Left ventricle myocardium inferior (tissue), 1 donor: ENCODE data around the gene RMND1. TPM values are rescaled to one million over a fixed set of nuclear protein-coding genes. Genes with fewer than 3 reads are reported as not detected.
"Not testable (repeated sequence)": the region's sequence is repeated elsewhere in the genome, so short reads cannot be mapped to it uniquely, and the experiment has no call there.

Experiments used
- DNase-seq: peaks from one replicate; pipeline ENCODE4 v3.0.0-alpha.2; 2020
- H3K27ac ChIP-seq: fragments of 200-600 bp; replicated peaks from 2 replicates; pipeline ENCODE4 v1.8.0; 2021
- H3K27me3 ChIP-seq: fragments of 200-600 bp; 2 replicates; pipeline ENCODE4 v1.8.0; 2021; ENCODE audit warnings: low read depth
- H3K36me3 ChIP-seq: fragments of 200-600 bp; 2 replicates; pipeline ENCODE4 v1.8.0; 2021
- H3K4me1 ChIP-seq: fragments of 200-600 bp; 2 replicates; pipeline ENCODE4 v1.8.0; 2021
- H3K4me3 ChIP-seq: fragments of 200-600 bp; 2 replicates; pipeline ENCODE4 v1.8.0; 2021; ENCODE audit warnings: mild to moderate bottlenecking, moderate library complexity
- H3K9me3 ChIP-seq: fragments of 200-600 bp; replicated peaks from 2 replicates; pipeline ENCODE4 v1.8.0; 2021
- CTCF ChIP-seq: fragments of 200-600 bp; IDR thresholded peaks from 2 replicates; pipeline ENCODE4 v1.8.0; 2021; ENCODE audit warnings: antibody characterized with exemption, mild to moderate bottlenecking, borderline replicate concordance
- intact Hi-C: fragments of 100-400 bp; cut with micrococcal nuclease; formaldehyde crosslinking; loops from one replicate; pipeline ENCODE4 v1.11.0; 2022
- total RNA-seq: library from RNA; stranded (reverse); fragmentation: NEBNext Ultra II Directional; extraction: Animal tissue kit (Norgen Biotek cat#: 25700); gene quantifications from one replicate; pipeline ENCODE4 v1.2.1, GENCODE V29; 2021
- donor health status: DM: no; HTN: yes; CAD: no; lungs with severe emphysema.

RMND1 gene
- total RNA-seq, 1 donor from 2014 or later: 17.3 TPM

- no peaks in the 10 kb centered on the region for H3K9me3 ChIP-seq
- peak overlapping the region; percentile 96 for H3K27ac ChIP-seq
- intact Hi-C loops: no loop called here
- peak; percentile 32 for DNase-seq
- TF ChIP-seq CTCF: no peak
- no peaks in the 10 kb centered on the region for H3K27me3 ChIP-seq
- H3K36me3 ChIP-seq: no peaks in the 10 kb centered on the region
- H3K4me3 ChIP-seq: peak overlapping the region; percentile 86
- H3K4me1 ChIP-seq: peaks cover 48% of the 10 kb centered on the region
These were observed 963 bp upstream of the RMND1 start for GRCh38 chr6:151452750-151453427.

GRCh38 chr6:151451417-151451949, 443 bp downstream of the RMND1 start:
- H3K9me3 ChIP-seq: no peaks in the 10 kb centered on the region
- peaks cover 45% of the 10 kb centered on the region for H3K4me1 ChIP-seq
- H3K4me3 ChIP-seq: peak overlapping the region; percentile 86
- no peak for DNase-seq
- peak overlapping the region; percentile 96 for H3K27ac ChIP-seq
- no peaks in the 10 kb centered on the region for H3K27me3 ChIP-seq
- intact Hi-C loops: no loop called here
- no peak for TF ChIP-seq CTCF
- H3K36me3 ChIP-seq: no peaks in the 10 kb centered on the region

GRCh38 chr6:151450928-151451327, 998 bp downstream of the RMND1 start:
- intact Hi-C loops, H3K36me3 ChIP-seq, H3K9me3 ChIP-seq, H3K27me3 ChIP-seq, DNase-seq: not testable (repeated sequence)
- Histone ChIP-seq H3K27ac (peak overlapping the region; percentile 96), H3K4me1 (peaks cover 49% of the 10 kb centered on the region), H3K4me3 (peak overlapping the region; percentile 86)

GRCh38 chr6:151448623-151449022, 3.3 kb downstream of the RMND1 start:
- intact Hi-C loops: no loop called here
- H3K4me1 ChIP-seq: peaks cover 56% of the 10 kb centered on the region
- no peaks in the 10 kb centered on the region for H3K27me3 ChIP-seq
- H3K27ac ChIP-seq: no peak overlapping the region
- no peaks in the 10 kb centered on the region for H3K36me3 ChIP-seq
- no peak for TF ChIP-seq CTCF
- H3K4me3 ChIP-seq: no peak overlapping the region
- DNase-seq: no peak
- H3K9me3 ChIP-seq: no peaks in the 10 kb centered on the region

GRCh38 chr6:151447237-151447636, 4.7 kb downstream of the RMND1 start:
- no peak for TF ChIP-seq CTCF
- Histone ChIP-seq H3K4me1 (peaks cover 42% of the 10 kb centered on the region), H3K36me3 (no peaks in the 10 kb centered on the region), H3K27ac (peak overlapping the region; percentile 69), H3K4me3 (no peak overlapping the region), H3K27me3 (no peaks in the 10 kb centered on the region), H3K9me3 (no peaks in the 10 kb centered on the region)
- DNase-seq: no peak
- intact Hi-C loops: no loop called here

- no peaks in the 10 kb centered on the region for H3K36me3 ChIP-seq
- peaks cover 41% of the 10 kb centered on the region for H3K4me1 ChIP-seq
- no peaks in the 10 kb centered on the region for H3K9me3 ChIP-seq
- TF ChIP-seq CTCF: no peak
- peak overlapping the region; percentile 69 for H3K27ac ChIP-seq
- intact Hi-C loops: no loop called here
- no peak overlapping the region for H3K4me3 ChIP-seq
- no peaks in the 10 kb centered on the region for H3K27me3 ChIP-seq
- no peak for DNase-seq
These were observed 6.4 kb downstream of the RMND1 start for GRCh38 chr6:151445482-151445881.
